Hypothalamus (tissue), 51 donors: Measurements from ENCODE around the gene PSAP.

Experiments used
- DNase-seq, 51 donors: peaks; one replicate each; lab custom pipeline; 2025; lab: John Stamatoyannopoulos, UW

The PSAP gene

DNA sequence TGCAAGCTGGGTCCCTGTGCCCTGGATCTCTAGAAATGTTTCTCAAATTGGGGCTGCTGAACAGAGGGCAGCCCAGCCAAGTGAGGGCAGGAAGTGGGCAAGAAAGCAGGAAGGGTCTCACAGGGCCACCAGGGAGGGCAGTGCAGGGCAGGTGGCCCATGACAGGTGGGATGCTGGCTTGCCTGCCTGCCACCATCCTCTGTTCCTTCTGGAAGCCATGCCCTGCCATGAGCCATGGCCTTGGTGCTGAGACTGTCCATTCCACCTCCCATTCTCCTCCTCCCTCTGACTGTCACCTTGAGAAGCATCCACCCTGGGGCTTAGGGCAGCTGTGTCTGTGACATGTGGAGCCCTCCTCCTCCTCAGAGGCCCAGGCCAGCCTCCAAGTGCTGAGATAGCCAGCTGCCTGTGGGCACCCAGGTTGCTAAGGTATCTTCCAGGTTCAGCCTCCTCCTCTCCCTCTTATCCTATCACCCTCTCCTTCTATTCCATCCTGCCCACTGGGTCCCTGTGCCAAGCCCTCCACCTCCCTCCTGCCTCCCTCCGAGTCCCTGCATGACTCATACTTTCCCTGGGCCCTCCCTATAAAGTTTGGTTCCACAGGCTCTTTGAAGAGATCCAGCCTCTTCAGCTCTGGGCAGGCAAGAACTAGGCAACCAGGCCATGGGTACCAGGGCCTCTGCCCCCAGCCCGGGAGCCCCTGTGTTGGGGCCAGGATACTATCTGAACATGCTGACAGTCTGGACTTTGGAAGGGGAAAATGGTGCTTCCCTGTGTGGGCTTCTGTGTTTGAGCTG, 79.0 kb downstream of the PSAP start:
- DNase-seq = peak in 10 of 51 donors; percentile 32 to 63 (median 45)

DNA sequence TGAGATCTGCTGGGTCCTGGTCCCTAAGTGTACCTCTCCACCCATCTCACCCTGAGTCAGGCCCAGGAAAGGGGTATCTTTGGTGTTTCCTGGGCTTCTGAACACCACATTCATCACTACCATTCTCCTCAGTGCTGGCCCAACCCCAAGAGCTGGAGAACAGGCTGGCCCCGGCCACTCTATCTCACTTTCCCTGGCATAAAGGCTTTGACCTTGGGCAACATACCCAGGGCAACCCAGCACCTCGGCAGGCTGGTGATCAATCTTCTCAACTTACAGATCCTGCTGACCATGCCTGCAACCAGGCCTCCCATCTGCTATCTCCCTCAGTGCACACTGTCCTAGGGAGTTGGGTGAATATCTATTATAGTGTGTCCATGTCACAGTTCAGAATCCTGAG, 79.8 kb downstream of the PSAP start:
- DNase-seq = no peak

DNA sequence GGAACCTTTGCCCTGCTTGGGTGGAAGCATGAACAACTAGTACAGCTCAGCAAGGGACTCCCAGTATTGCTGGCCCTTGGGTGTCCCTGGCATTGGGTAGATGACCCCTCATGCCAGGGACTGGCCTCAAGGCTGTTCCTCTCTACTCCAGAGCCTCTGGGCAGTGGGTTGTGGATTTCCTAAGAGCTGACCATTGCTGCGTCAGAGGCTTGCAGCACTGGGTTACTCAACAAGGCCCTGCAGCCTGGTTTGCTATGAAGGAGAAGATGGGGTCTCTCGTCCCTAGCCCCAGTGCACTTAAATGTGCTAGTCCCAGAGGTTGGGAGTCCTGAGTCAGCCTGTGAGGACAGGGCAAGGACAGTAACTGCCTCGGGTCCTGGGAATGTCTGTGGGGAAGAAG, 80.3 kb downstream of the PSAP start:
- peak in 2 of 51 donors; percentile 22 to 24 for DNase-seq

DNA sequence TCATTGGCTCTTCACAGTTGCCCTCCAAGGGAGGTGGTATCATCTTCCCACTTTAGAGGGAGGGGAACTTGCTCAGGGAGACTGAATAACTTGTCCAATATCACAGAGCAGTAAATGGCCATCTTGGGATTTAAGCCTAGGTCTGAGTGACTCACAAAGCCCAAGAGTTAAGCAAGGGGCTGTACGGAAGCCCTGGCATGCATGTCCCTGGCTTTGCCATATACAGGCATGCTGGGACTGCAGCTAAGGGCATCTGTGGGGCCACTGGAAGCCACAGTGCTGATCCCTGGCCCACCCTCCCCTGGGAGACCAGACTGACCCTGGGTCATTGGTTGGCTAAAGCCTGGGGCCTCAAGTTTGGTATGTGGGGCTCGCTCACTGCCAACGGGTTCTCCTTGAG, 80.8 kb downstream of the PSAP start:
- DNase-seq = no peak

DNA sequence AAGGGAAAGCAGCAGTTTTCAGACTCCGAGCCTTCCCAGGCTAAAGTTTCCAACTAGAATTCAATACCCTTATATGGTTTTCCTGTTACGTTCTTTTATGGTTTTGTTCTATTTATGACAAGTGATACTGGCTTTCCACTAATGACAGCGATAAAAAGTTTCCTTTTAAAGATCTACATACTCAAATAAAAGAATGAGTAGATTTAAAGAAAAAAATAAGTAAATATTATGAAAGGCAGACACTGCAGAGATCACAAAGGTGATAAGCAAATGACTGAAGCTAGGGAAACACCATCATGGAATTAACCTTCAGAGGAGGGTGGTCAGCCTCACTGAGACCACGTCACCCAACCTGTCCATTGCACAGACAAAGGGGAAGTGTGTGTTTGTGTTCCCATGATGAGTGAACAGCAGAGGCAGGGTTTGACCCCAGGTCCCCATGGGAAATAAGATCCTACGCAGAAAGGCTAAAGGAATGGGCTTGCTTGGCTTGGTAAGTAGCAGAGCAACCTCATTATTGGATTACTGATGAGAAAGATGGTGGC, 81.7 kb downstream of the PSAP start:
- no peak for DNase-seq

DNA sequence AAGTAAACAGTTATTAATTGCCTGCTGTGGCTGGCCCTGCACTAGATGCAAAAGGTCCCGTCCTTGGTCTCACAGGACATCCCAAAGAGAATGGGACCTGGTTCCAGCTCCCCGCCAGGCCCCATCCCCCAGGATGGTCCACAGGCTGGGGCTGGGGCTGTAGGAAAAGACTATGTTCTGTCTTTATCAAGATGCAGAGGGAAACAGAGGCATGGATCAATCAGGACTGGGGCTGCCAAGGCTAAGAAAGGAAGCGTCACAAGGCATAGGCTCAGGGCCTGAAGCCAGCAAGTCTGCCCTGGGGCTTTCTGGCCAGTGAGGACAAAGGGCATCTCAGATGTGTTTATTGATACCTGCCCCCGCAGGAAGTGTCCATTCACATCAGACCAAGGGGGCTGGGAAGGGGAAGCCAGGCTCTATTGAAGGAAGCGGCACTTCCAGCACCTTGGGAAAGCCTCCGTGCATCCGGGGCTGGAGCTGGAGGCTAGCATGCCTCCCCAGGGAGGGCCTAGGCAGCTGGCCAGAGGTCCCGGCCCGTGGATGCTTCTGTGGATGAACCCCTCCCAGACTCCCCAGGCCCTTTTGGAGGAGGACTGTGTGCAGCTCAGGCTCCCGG, 83.5 kb downstream of the PSAP start:
- no peak for DNase-seq

DNA sequence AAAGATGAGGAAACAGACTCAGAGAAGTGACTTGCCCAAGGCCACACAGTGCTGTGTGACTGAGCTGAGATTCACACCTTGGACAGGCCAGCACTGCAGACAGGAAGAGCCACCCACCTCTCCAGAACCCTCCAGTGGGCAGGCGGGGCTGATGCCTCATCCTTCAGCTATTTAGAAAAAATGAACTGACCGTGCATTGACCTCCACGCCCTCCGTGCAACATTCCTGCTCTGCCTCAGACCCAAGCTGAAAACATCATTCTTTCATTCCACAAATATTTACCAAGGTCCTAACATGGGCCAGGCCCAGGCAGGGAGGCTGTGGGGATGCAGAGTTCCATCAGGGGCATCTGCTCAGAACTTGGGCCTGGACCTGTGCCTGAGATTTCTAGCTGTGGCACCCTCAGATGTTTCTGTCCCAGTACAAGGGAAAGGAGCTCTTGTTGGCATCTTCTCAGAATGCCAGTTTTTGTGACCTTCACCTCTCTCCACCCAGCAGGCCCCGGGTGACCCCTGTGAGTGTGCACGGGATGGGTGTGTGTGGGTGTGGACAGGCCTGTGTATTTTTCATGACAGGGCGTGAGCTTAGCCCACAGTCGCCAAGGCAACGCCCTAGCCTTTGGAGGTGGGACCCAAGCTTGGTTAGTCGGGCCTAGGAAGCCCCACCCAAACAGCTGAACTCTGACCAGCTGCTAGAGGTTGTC, 84.2 kb downstream of the PSAP start:
- no peak for DNase-seq
